ENCODE measurements around the gene SPDYE4.

DNA sequence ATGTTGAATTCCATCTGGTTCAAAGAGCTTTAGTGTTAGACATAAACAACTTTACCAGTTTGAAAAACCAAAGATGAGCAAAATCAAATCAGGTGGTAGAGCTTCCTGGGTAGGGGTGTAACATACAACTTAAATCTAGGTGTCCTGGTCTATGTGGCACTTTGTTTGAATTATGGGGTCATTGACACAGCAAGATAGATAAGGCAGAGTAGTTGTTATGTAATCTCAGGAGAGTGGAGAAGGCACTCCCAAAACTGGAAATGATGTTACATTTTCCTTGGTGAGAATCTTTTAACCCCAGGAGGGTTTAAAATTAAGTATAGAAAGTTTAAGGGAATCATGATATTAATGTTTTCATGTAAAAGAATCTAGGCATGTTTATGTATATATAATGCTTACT is 45.6 kb downstream of the SPDYE4 start:
- TF ChIP-seq EZH2 (IDR thresholded peaks at IDR 0.05) (no peak), POLR2AphosphoS5 (IDR thresholded peaks at IDR 0.05; ENCODE audit: borderline replicate concordance, low read depth, low read length) (no peak)
